ENCODE results near the gene ITGB2.

- TF ChIP-seq CTCF (conservative IDR thresholded peaks at IDR 0.05 in 1 of 2, IDR thresholded peaks at IDR 0.05 in 1 of 2; ENCODE audit: low read depth in 1 of 2, low read length in 2 of 2) (no peak), EZH2 (IDR thresholded peaks at IDR 0.05; ENCODE audit: low read length, missing control alignments) (no peak)
Observed at GRCh38 chr21:44850208-44850800, 70.4 kb downstream of the ITGB2 start.

Data from fibroblast of lung (primary cell).